Testis (tissue), 3 donors: ENCODE measurements around the gene GLI1. TPM values are rescaled to one million over a fixed set of nuclear protein-coding genes. Genes with fewer than 3 reads are reported as not detected.
A peak's percentile ranks its signal among the peaks of the same experiment; 100 is the strongest.

Experiments used
- DNase-seq: peaks from one replicate; pipeline ENCODE4 v3.0.0-alpha.2; 2019
- H3K27ac ChIP-seq, 2 donors: fragments of 200-600 bp; sonication (generic); one replicate each; pipeline ENCODE4 v1.5.1; 2019
- H3K27me3 ChIP-seq: fragments of 200-600 bp; sonication (generic); one replicate; pipeline ENCODE4 v1.5.1; 2019
- H3K36me3 ChIP-seq: fragments of 200-600 bp; sonication (generic); one replicate; pipeline ENCODE4 v1.5.1; 2017; ENCODE audit warnings: low read depth; ENCODE audit errors: missing control alignments
- H3K4me1 ChIP-seq: fragments of 200-600 bp; sonication (generic); one replicate; pipeline ENCODE4 v1.5.1; 2019
- H3K4me3 ChIP-seq, 2 donors: fragments of 200-600 bp; sonication (generic); one replicate each; pipeline ENCODE4 v1.5.1; 2017 to 2019
- H3K9me3 ChIP-seq: fragments of 200-600 bp; sonication (generic); one replicate; pipeline ENCODE4 v1.5.1; 2017
- POLR2A ChIP-seq: fragments of 450-650 bp; IDR thresholded peaks from one replicate; pipeline ENCODE4 v1.6.1; 2017; ENCODE audit warnings: antibody characterized with exemption, mild to moderate bottlenecking, moderate library complexity
- WGBS, 2 donors: methylation state at CpG; one replicate each; pipeline ENCODE4 v1.1.5; 2018; 5-methylcytosine and 5-hydroxymethylcytosine counted together
- intact Hi-C: fragments of 100-400 bp; cut with DNase I; formaldehyde crosslinking; loops from one replicate; pipeline ENCODE4 v1.15.1; 2023; ENCODE audit warnings: low total_unique reads
- polyA plus RNA-seq: library from polyadenylated mRNA; stranded (reverse); fragments of 350-450 nt; fragmentation: Illumina TruSeq; extraction: RNeasy Lipid Tissue Mini Kit (QIAGEN cat#74804); gene quantifications from one replicate; pipeline ENCODE4 v1.2.3, GENCODE V29; 2014; ENCODE audit warnings: low read depth, low replicate concordance; ENCODE audit not compliant: insufficient read depth
- total RNA-seq, 2 donors: library from RNA; depleted of rRNA; stranded (reverse); fragments of >200 nt; gene quantifications; one replicate each; pipeline ENCODE4 v1.2.3, GENCODE V29; 2016
- TF ChIP-seq, protein P1 (sequence below), 3 experiments: fragments of 450-650 bp in 2 of 3; fragments of 200-600 bp in 1 of 3; sonication (generic) in 1 of 3; IDR thresholded peaks; one replicate each; pipeline ENCODE4 v1.5.1; 2016 to 2019; ENCODE audit warnings: antibody characterized with exemption in 3 of 3, mild to moderate bottlenecking in 2 of 3, moderate library complexity in 1 of 3

GLI1 gene
- total and polyA plus RNA-seq, 3 donors from 2014 or later, result 8.3 to 18.0 (median 9.3) TPM

DNA sequence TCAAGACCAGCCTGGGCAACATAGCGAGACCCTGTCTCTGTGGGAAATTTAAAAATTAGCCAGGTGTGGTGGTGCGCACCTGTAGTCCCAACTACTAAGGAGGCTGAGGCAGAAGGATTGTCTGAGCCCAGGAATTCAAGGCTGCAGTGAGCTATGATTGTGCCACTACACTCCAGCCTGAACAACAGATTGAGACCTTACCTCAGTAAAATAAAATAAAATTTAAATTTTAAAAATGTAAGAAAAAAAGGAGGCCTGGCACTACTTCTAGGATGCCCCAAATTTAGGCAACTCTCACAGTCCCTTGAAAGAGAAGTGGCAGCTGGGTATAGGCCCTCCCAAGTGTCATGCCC, 5.4 kb upstream of the GLI1 start:
- TF ChIP-seq, protein P1, sequence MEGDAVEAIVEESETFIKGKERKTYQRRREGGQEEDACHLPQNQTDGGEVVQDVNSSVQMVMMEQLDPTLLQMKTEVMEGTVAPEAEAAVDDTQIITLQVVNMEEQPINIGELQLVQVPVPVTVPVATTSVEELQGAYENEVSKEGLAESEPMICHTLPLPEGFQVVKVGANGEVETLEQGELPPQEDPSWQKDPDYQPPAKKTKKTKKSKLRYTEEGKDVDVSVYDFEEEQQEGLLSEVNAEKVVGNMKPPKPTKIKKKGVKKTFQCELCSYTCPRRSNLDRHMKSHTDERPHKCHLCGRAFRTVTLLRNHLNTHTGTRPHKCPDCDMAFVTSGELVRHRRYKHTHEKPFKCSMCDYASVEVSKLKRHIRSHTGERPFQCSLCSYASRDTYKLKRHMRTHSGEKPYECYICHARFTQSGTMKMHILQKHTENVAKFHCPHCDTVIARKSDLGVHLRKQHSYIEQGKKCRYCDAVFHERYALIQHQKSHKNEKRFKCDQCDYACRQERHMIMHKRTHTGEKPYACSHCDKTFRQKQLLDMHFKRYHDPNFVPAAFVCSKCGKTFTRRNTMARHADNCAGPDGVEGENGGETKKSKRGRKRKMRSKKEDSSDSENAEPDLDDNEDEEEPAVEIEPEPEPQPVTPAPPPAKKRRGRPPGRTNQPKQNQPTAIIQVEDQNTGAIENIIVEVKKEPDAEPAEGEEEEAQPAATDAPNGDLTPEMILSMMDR (IDR thresholded peaks at IDR 0.05), result no peak
- TF ChIP-seq POLR2A, result no peak
- Histone ChIP-seq H3K4me1 (peaks cover 17% of the 10 kb centered on the region), H3K36me3 (no peaks in the 10 kb centered on the region), H3K27me3 (no peaks in the 10 kb centered on the region), H3K4me3 (no peak overlapping the region), H3K27ac (no peak overlapping the region), H3K9me3 (no peaks in the 10 kb centered on the region)
- intact Hi-C loops, result no loop called here
- no peak for DNase-seq
- WGBS, 2 donors, result 94 to 98% methylated on average over 2 of the region's 2 CpGs

DNA sequence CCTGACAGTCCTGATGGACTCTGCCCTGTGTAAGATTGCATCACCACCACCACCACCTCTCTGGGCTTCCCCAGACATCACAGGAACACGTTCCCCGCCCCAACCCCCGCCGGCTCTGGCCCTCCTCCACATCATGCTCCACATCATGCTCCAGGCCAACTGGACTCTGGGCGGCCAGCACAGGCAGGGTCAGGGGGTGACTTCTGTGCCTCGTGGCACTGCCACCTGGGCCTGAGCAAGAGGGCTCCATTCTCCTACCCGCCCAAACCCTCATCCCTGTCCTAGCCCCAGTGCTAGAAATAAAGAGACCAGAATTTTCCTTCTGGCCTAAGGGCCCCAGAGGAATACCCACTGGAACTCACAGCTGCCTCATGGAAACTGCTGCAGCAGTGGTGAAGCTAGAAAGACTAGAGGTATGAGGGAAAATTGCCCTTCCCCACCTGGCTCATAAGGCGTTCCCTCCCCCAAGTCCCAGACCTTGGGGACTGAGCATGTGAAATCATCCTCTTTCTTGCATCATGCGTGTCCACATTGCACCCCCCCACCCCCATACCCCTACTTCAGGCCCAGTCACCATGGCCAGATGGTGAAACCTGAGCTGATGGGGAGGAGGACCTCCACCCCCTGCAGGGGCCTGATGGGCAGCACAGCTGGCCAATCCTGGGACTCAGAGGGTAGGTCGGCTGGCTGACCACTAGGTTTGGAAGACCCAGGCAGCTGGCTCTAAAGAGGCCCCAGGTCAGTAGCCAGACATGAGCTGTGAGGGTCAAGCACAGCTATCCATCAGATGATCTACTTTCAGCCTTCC, 4.8 kb upstream of the GLI1 start, which contains the start of gene INHBE:
TSS of gene INHBE (plus strand) at position 742 of the 808 bp plus-strand sequence. CDS start 230 bp downstream, outside the sequence.
- TF ChIP-seq POLR2A, result no peak
- TF ChIP-seq, protein P1 (IDR thresholded peaks at IDR 0.05), result no peak
- H3K36me3 ChIP-seq, result no peaks in the 10 kb centered on the region
- intact Hi-C loops, result no loop called here
- DNase-seq, result no peak
- H3K27ac ChIP-seq, result no peak within 1 kb of the TSS
- peaks cover 17% of the 10 kb centered on the region for H3K4me1 ChIP-seq
- no peaks in the 10 kb centered on the region for H3K27me3 ChIP-seq
- H3K4me3 ChIP-seq, result no peak within 1 kb of the TSS
- no peaks in the 10 kb centered on the region for H3K9me3 ChIP-seq
- 54 to 69% methylated on average over 9 to 10 of the region's 10 CpGs for WGBS, 2 donors

DNA sequence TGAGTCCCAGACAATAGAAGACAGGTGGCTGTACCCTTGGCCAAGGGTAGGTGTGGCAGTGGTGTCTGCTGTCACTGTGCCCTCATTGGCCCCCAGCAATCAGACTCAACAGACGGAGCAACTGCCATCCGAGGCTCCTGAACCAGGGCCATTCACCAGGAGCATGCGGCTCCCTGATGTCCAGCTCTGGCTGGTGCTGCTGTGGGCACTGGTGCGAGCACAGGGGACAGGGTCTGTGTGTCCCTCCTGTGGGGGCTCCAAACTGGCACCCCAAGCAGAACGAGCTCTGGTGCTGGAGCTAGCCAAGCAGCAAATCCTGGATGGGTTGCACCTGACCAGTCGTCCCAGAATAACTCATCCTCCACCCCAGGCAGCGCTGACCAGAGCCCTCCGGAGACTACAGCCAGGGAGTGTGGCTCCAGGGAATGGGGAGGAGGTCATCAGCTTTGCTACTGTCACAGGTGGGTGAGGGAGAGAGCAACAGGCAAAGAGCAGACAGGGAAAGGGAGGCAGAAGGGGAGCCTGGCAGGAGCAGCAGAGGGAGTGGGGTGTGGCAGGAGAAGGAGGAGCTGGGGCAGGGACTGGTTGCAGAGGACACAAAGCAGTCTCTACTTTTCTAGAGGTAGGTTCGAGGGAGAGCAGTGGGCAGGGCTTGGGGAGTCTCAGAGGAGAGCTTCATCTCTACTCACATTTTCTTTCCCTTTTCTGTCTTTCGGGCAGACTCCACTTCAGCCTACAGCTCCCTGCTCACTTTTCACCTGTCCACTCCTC, 4.0 kb upstream of the GLI1 start:
- intact Hi-C loops, result no loop called here
- peaks cover 21% of the 10 kb centered on the region for H3K4me1 ChIP-seq
- no peak for DNase-seq
- no peak overlapping the region for H3K27ac ChIP-seq
- H3K4me3 ChIP-seq, result no peak overlapping the region
- H3K9me3 ChIP-seq, result no peaks in the 10 kb centered on the region
- TF ChIP-seq, protein P1 (IDR thresholded peaks at IDR 0.05), result no peak
- no peak for TF ChIP-seq POLR2A
- no peaks in the 10 kb centered on the region for H3K36me3 ChIP-seq
- WGBS, 2 donors, result 57 to 63% methylated on average over 4 to 10 of the region's 10 CpGs
- H3K27me3 ChIP-seq, result no peaks in the 10 kb centered on the region

DNA sequence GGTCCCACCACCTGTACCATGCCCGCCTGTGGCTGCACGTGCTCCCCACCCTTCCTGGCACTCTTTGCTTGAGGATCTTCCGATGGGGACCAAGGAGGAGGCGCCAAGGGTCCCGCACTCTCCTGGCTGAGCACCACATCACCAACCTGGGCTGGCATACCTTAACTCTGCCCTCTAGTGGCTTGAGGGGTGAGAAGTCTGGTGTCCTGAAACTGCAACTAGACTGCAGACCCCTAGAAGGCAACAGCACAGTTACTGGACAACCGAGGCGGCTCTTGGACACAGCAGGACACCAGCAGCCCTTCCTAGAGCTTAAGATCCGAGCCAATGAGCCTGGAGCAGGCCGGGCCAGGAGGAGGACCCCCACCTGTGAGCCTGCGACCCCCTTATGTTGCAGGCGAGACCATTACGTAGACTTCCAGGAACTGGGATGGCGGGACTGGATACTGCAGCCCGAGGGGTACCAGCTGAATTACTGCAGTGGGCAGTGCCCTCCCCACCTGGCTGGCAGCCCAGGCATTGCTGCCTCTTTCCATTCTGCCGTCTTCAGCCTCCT, 3.4 kb upstream of the GLI1 start:
- no peaks in the 10 kb centered on the region for H3K9me3 ChIP-seq
- H3K27me3 ChIP-seq, result no peaks in the 10 kb centered on the region
- 53 to 59% methylated on average over 4 to 15 of the region's 15 CpGs for WGBS, 2 donors
- H3K36me3 ChIP-seq, result no peaks in the 10 kb centered on the region
- peaks cover 19% of the 10 kb centered on the region for H3K4me1 ChIP-seq
- no peak overlapping the region for H3K4me3 ChIP-seq
- H3K27ac ChIP-seq, result no peak overlapping the region
- TF ChIP-seq POLR2A, result no peak
- TF ChIP-seq, protein P1 (IDR thresholded peaks at IDR 0.05), result peak; percentile 10 to 44 (median 26)
- peak; percentile 48 for DNase-seq
- intact Hi-C loops, result no loop called here
